GM18951 (cell line): ENCODE measurements around the gene ASCC2.

ENCODE experiments used
- POLR2A ChIP-seq: IDR thresholded peaks from 4 replicates; pipeline ENCODE4 v1.6.1; 2011; ENCODE audit warnings: mild to moderate bottlenecking; ENCODE audit not compliant: insufficient read length, insufficient read depth; ENCODE audit errors: extremely low read depth
- in situ Hi-C: fragments of 300-500 bp; cut with MboI; formaldehyde crosslinking; loops from one replicate; pipeline ENCODE4 v1.12.0; 2022; ENCODE audit warnings: low sequenced_read_pairs, mixed read lengths, inconsistent platforms; ENCODE audit not compliant: unreplicated experiment

The ASCC2 gene

DNA sequence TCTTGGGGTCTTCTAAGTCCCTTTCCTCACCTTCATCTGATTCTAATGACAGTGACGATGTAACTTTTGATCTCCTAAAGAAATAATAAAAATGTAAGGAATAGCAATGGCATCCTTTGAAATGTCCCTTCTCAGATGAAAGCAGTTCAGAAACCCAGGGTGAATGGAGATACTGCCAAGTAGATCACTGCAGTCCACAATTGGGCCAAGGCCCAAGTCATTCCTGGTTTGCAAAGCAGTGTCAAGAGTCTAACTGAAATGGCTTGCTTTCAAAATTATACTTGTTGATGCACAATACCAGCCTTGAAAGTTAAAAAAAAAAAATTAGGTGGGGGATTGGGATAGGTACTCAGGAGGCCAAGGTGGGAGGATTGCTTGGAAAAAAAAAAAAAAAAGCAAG, 20.4 kb downstream of the ASCC2 start:
- in situ Hi-C loops: no loop called here
- no peak for TF ChIP-seq POLR2A

DNA sequence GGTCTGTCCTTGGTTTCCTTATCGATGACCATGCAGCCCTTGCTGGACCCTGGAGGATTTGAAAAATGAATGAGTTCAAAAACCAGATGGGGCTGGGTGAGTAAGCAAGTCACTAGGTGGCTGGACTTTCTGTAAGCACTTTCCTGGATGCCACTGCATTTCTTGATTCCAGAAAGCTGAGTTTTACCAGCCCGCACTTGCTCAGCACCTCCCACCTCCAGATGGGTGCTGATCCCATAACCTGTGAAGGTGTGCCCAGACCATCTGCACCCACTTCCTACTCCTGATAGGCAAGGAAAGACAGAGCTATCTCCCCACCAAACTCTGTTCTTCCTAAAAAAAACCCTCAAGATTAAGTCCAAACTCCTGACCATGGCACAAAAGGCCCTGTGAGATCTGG, 21.1 kb downstream of the ASCC2 start:
- in situ Hi-C loops: no loop called here
- TF ChIP-seq POLR2A: no peak

DNA sequence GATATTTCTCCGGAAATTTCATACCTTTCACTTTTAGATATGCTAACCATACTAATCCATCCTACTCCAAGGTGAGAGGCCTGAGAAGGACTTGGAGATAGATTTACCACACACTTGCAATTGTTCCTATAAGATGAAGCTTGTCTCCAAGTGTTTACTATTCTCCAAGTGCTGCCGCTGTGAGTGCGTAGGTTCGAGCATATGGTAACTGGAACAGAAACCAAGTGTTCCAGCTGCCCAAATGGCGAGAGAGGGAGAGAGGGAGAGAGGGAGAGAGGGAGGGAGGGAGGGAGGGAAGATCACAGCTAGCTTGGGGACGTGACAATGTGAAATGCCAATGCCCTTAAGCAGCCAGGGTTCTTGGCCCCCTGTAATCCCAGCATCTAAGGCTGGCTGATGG, 21.5 kb downstream of the ASCC2 start:
- in situ Hi-C loops: no loop called here
- TF ChIP-seq POLR2A: no peak

DNA sequence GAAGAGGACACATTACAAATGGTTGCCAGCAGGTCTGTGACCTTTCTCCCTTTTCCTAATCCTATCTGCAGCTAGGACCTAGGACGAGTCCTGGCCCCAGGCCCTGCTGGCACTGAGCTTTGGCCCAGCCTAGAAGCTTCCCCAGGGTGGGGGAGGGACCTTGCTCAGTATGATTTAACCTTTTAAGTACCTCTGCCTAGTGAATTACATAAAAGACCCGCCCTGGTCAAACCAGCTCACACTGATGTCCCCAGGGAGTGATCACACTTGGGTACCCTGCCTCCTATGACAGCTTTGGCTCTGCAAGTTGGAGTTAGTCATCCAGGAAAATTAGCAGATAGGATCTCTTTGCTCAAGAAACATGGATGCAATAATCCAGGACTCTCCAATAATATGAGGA, 21.9 kb downstream of the ASCC2 start:
- TF ChIP-seq POLR2A: no peak
- in situ Hi-C loops: no loop called here

DNA sequence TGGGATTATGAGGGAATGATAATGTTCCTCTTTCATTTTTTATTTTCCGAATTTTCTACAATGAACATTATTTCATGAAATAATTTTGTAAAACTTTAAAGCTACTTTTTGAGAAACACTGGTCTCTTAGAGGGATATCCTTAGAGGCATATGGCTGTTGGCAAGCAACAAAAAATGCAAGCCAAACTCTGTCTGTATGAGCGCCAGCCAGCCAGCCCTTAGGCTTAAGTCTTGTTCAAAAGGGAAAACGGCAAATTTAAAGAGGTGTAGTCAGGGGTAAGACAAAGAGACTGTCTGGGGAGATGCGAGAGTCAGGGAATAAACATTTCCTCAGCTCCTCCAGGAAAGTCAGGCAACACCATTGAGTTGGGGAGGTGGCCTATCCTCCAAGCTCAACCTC, 22.5 kb downstream of the ASCC2 start:
- in situ Hi-C loops: no loop called here
- TF ChIP-seq POLR2A: no peak

DNA sequence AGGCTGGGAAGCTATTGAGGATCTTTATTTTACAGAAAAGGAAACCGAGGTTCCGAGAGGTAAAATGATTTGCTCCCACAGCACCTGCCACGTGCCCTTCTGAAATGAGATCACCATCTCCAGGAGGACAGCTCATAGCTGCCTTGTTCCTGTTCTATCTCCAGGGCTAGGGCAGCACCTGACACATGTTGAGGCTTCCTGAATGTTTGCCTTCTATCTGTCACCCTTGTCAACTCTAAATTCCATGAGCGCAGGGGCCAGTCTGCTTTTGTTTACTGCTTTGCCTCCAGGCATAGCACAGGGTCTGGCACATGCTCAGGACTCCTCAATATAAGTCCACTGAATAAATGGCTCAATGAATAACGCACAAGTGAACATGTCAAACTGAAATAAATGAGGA, 24.1 kb downstream of the ASCC2 start:
- no peak for TF ChIP-seq POLR2A
- in situ Hi-C loops: no loop called here

DNA sequence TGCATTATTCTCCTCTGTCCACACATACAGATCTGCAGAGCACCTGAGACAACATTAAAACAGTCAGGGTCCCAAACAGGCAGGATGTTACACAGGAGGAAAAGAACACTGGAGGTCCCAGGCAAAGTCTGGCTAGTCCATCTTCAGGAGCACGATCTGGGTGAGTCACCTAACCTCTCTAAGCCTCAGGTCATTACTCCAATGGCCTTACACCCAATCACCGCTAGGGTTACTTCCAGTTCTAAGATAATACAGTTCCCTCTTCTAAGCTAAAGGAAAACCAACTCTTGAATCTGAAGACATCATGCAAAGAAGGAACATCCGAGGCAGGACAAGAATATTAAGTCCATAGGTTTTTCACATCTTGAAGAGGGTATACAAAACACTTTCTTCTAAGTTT, 24.5 kb downstream of the ASCC2 start:
- in situ Hi-C loops: no loop called here
- no peak for TF ChIP-seq POLR2A

DNA sequence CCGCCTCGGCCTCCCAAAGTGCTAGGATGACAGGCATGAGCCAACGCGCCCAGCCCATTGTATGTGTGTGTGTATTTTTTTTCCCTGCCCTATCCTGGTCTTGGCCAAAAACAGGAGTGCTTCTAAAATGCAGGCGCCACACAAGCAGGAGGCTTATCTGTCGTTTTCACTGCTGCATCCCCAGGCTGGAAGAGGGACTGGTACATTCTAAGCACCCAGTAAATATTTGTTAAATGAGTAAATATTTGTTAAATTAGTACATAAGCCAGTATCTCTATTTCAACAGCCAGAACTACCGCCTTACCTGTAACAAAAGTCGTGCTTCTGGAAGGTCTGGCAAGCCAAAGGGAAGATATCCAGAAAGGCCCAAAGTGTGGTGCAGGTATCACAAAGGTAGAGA, 24.9 kb downstream of the ASCC2 start:
- TF ChIP-seq POLR2A: no peak
- in situ Hi-C loops: no loop called here

DNA sequence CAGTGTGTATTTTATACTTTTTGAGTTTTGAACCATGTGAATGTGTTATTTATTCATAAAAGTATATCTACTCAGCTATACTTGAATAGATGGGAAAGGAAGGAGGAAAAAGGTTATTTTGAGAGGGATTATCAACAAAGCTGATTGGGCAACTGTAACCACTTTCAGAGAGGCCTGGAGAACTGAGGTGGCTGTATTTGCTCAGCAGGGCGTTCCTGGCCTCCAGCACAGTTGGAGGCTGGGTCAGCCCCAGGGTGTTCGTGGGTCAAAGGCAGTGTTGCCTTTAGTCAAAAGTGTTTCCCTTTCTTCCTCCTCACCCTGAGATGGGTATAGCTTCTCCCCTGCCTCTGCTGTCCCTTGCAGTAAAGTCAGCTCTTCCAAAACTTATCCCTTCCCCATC, 26.7 kb downstream of the ASCC2 start:
- TF ChIP-seq POLR2A: no peak
- in situ Hi-C loops: no loop called here

DNA sequence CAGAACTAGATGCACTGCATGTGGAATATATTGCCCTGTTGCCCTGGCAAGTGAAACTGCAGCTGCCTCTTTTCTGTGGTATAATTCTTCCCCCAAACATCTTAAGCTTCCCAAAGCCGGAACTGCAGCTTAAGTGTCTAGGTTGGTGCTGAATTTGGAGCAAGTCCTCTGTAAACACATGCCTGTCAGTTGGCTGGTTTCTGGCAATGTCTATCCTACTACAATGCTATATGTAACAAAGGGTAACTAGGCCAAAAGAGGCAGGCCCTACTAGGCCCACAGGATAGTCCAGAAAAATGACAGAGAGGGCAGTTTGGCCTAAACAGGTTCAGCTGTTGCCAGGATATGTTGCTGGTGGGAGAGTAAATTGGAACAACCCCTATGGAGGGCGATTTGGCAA, 27.9 kb downstream of the ASCC2 start:
- in situ Hi-C loops: no loop called here

DNA sequence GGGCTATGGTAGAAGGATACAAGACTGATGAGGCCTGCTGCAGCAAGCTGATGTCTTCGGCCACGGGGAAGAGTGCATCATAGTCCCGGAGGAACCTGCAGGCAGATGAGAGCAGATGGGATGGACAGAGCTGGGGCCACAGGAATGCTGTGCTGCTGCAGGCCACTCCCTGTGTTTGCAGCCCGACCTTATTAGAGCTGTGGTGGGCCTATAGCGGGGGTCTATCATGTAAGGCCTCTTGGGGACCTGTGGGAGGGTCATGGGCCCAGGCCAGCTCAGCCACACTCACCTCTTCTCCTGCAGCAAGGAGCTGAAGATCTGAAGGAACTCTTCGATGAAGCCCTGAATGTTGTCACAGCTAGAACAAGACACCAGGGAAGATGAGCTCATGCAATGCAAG, 31.9 kb downstream of the ASCC2 start:
- in situ Hi-C loops: no loop called here
- TF ChIP-seq POLR2A: no peak

More for the DNA sequence above, 27.9 kb downstream of the ASCC2 start:
- no peak for TF ChIP-seq POLR2A

DNA sequence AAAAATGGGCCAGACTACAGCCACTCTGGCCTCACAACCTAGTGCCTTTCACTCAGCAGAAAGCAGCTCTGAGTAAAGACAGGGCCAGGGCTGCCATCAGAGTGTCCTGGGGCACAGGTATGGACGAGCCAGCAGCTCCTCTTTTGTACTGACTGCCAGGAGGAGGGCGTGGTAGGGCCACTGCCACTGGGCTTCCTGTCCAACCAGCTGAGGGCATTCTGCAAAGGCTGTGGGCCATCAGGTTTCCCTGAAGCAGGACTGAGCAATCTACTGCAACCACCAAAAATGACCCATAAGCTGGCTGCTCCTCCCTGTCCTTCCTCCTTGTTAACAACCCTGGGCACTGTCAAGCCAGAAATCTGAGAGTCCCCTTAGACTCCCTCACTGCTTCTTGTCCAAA, 33.1 kb downstream of the ASCC2 start:
- in situ Hi-C loops: no loop called here

DNA sequence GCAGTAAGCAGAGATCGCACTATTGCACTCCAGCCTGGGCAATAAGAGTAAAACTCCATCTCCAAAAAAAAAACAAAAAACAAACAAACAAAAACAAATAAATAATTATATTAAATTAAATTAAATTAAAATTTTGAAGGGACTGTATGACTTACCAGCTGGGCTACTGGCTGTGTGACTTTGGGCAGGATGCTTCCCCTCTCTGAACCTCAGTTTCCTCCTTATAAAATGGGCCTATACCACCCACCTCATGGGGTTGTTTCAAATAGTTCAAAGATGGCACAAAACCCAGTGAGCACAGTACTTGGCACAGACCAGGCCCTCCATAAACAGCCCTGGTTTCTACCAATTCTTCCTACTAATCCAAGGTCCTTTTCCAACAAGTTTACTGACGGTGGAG, 34.9 kb downstream of the ASCC2 start:
- in situ Hi-C loops: no loop called here

More for the DNA sequence above, 33.1 kb downstream of the ASCC2 start:
- TF ChIP-seq POLR2A: no peak

DNA sequence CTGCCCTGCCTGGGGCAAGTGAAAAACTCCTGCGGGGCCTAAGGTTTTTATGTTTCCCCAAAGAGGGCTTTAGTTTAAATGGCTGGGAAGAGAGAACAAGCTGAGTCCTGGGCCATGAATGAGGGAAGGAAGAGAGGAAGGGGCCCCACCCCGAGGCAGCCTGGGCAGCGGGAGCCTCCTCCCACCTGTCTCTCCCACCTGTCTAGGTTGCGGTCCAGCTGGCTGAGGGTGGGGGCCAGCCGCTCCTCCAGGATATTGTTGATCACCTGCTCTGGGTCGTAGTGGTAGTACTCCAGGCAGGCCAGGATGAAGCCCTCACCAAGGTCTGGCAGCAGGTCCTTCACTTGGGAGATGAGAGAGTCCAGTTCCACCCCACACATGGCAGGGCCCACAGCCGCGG, 36.3 kb downstream of the ASCC2 start:
- TF ChIP-seq POLR2A: no peak
- in situ Hi-C loops: no loop called here

More for the DNA sequence above, 34.9 kb downstream of the ASCC2 start:
- TF ChIP-seq POLR2A: no peak

DNA sequence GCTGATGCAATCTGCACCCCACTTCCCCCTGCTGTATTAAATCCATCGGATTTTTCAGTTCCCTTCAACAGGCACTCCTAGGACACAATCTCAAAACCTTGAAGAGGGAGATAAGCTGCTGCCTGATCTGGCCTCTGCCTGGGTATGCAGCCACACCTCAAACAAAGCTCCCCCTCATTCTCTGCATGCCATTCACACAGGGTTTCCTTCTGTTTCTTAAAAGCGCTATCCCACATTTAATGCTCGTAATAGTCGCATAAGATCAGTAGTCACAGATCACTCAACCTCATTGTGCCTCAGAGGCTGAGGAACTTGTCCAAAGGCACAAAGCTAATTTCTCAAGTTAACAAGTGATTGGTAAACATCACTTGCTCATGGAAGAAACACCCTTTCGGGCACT, 36.9 kb downstream of the ASCC2 start:
- in situ Hi-C loops: no loop called here
- no peak for TF ChIP-seq POLR2A

DNA sequence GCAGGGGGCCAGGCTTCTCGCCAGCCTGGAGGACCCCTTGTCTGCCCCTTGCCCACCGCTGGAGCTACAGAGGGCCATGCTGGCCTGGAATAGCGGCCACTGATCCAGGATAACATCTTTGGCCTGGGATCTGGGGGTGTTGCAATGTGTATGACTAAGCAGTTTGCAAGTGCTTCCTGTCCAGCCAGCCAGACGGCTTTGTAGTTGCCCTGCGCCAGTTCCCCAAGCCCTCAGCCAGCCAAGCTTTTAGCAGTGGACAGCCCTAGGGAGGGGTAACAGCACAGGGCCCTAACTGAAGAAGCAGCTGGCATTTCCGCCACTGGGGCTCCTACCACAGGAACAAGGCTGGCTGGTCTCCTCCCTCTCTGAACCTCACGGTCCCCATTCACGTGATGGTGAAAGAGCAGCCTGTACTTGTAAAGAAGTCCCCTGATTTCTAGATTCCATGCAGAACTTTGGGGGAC, 38.8 kb downstream of the ASCC2 start:
- TF ChIP-seq POLR2A: no peak
- in situ Hi-C loops: no loop called here

DNA sequence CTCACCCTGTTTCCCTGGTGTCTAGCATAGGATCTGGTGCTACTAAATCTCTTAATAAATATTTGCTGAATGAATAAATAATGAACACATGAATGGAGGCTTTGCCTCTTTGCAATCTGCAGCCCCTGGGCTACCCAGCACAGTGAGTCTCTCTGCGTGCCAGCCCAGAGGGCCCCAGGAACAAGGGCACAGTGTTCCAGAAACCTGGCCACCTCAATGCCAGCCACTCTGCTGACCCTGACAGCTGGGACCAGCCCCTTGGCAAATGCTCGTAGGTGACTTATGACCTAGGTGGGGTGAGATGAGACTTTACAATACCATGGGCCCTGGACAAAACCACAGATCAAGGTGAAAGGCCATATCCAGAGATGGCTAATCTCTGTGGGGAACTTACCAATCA, 39.3 kb downstream of the ASCC2 start:
- TF ChIP-seq POLR2A: no peak
- in situ Hi-C loops: no loop called here
